GM21381 (cell line): ENCODE results near the gene CELSR2.
"Not testable (repeated sequence)": the region's sequence is repeated elsewhere in the genome, so short reads cannot be mapped to it uniquely, and the experiment has no call there.

Experiments used
- ATAC-seq: cut with Tn5 transposase; IDR thresholded peaks from one replicate; pipeline ENCODE4 v1.9.1; 2021; ENCODE audit warnings: mild to moderate bottlenecking, moderate library complexity; ENCODE audit not compliant: unreplicated experiment

The CELSR2 gene

GRCh38 chr1:109300650-109301151 is 51.4 kb downstream of the CELSR2 start:
- no peak for ATAC-seq

GRCh38 chr1:109301874-109302273 is 52.5 kb downstream of the CELSR2 start:
- no peak for ATAC-seq

GRCh38 chr1:109304226-109304920 is 55.0 kb downstream of the CELSR2 start:
- ATAC-seq, result no peak

GRCh38 chr1:109305991-109306390 is 56.7 kb downstream of the CELSR2 start:
- ATAC-seq, result not testable (repeated sequence)

- ATAC-seq, result no peak
These were observed 57.5 kb downstream of the CELSR2 start, which contains the start of gene MYBPHL for GRCh38 chr1:109306832-109307273. TSS of gene MYBPHL (minus strand) at chr1:109307011. CDS start at chr1:109306991, 20 bp downstream.

- ATAC-seq, result no peak
These were observed 58.1 kb downstream of the CELSR2 start for GRCh38 chr1:109307274-109308021.

- ATAC-seq, result no peak
These were observed 60.0 kb downstream of the CELSR2 start for GRCh38 chr1:109309347-109309746.

- no peak for ATAC-seq
These were observed 62.9 kb downstream of the CELSR2 start for GRCh38 chr1:109312246-109312645.

GRCh38 chr1:109312978-109313775 is 63.8 kb downstream of the CELSR2 start:
- no peak for ATAC-seq

GRCh38 chr1:109314795-109315194 is 65.5 kb downstream of the CELSR2 start:
- ATAC-seq, result no peak

GRCh38 chr1:109315288-109315687 is 65.9 kb downstream of the CELSR2 start:
- ATAC-seq, result no peak

GRCh38 chr1:109316506-109316905 is 67.2 kb downstream of the CELSR2 start:
- no peak for ATAC-seq

GRCh38 chr1:109319114-109319513 is 69.8 kb downstream of the CELSR2 start:
- no peak for ATAC-seq

GRCh38 chr1:109322974-109323373 is 73.6 kb downstream of the CELSR2 start:
- no peak for ATAC-seq
